ENCODE measurements around the gene UBE2H. TPM values are rescaled to one million over a fixed set of nuclear protein-coding genes. Genes with fewer than 3 reads are reported as not detected.

Gene UBE2H
- total and polyA plus RNA-seq, 10 of the 15 experiments (the other 5 are each of a cell fraction or from before 2014, with no cell fraction given) = 15.6 to 75.5 (median 32.8) TPM

GRCh38 chr7:129851174-129851573 lies 101.6 kb downstream of the UBE2H start:
- no TSS peak for BruUV-seq (replicated peaks)
- FAIRE-seq (no peak), ATAC-seq (no peak), DNase-seq (ENCODE audit: low read depth, low spot score) (no peak)
- ChIA-PET SMC1A (ENCODE audit: uncharacterized antibody, unreplicated experiment) (interaction anchor here (0.9 to 1.4 kb wide), 4 partner anchors 8 to 72 kb away, joined by 3 read pairs; no protein-coding TSS in a partner anchor), RAD21 (ENCODE audit: unreplicated experiment) (no interaction called here), POLR2A (interaction anchor here (1.0 kb wide), 1 partner anchor 10 kb away, joined by 3 read pairs; no protein-coding TSS in a partner anchor), CTCF (interaction anchor here (1.0 to 1.9 kb wide), 4 partner anchors 10 to 82 kb away, joined by 3 to 8 read pairs (median 4); no protein-coding TSS in a partner anchor)
- H3K27ac ChIP-seq (ENCODE audit: control insufficient read depth, insufficient read depth) = no peak overlapping the region
- H3K4me2 ChIP-seq (ENCODE audit: control insufficient read depth, insufficient read depth) = no peak overlapping the region
- TF ChIP-seq EED (IDR thresholded peaks at IDR 0.05; ENCODE audit: low read depth) (no peak), HSF1 (IDR thresholded peaks at IDR 0.05; ENCODE audit: low read depth, low read length) (no peak), PML (IDR thresholded peaks at IDR 0.05; ENCODE audit: low read length) (no peak), NR2F1 (conservative IDR thresholded peaks at IDR 0.05) (no peak), YY1 (IDR thresholded peaks at IDR 0.05; ENCODE audit: low read depth, low read length) (no peak), BMI1 (IDR thresholded peaks at IDR 0.05; ENCODE audit: borderline replicate concordance) (no peak), EGR1 (IDR thresholded peaks at IDR 0.05; ENCODE audit: borderline replicate concordance in 1 of 2, low read depth in 2 of 2, low read length in 2 of 2) (no peak), ZNF687 (IDR thresholded peaks at IDR 0.05) (no peak), CUX1 (IDR thresholded peaks at IDR 0.05; ENCODE audit: insufficient replicate concordance, low read depth, low read length) (no peak), WRNIP1 (IDR thresholded peaks at IDR 0.05; ENCODE audit: borderline replicate concordance, low read depth, low read length) (no peak)
- H3K4me1 ChIP-seq (ENCODE audit: control insufficient read depth, insufficient read depth, low read length) = no peaks in the 10 kb centered on the region
- H3K9me3 ChIP-seq (replicated peaks; ENCODE audit: control insufficient read depth, insufficient read depth, low read length) = no peaks in the 10 kb centered on the region
- no peaks in the 10 kb centered on the region for H3K79me2 ChIP-seq (ENCODE audit: control insufficient read depth, insufficient read depth, low read length)
- peaks cover 0 to 5% of the 10 kb centered on the region in 2 experiments; a peak in 3 of 4 replicates for H3K36me3 ChIP-seq (ENCODE audit: control insufficient read depth in 2 of 2, insufficient read depth in 2 of 2, low read length in 1 of 2)
- H3K4me3 ChIP-seq = no peak overlapping the region
- in situ Hi-C loops (cut with MboI) (no loop called here), intact Hi-C loops (cut with micrococcal nuclease; ENCODE audit: unreplicated experiment) (no loop called here)
- H3K27me3 ChIP-seq (replicated peaks in 1 of 2; ENCODE audit: control insufficient read depth in 2 of 2, insufficient read depth in 2 of 2, low read length in 1 of 2) = no peaks in the 10 kb centered on the region
- H4K20me1 ChIP-seq (ENCODE audit: control insufficient read depth, insufficient read depth) = no peaks in the 10 kb centered on the region
- WGBS (ENCODE audit: insufficient coverage, insufficient replicate concordance, low lambda C conversion rate, missing lambda C conversion rate) = 96% methylated on average over 5 of the region's 5 CpGs
- no peak overlapping the region for H2AFZ ChIP-seq (ENCODE audit: control insufficient read depth, low read depth, low read length)
- no peak overlapping the region for H3K9ac ChIP-seq (ENCODE audit: control insufficient read depth, insufficient read depth, low read length)

Measured in GM12878 (cell line).